Smooth muscle cell (in vitro differentiated cells): ENCODE results near the gene VPS26C. TPM values are rescaled to one million over a fixed set of nuclear protein-coding genes. Genes with fewer than 3 reads are reported as not detected.

Experiments
- DNase-seq: peaks from one replicate; lab custom pipeline; 2025; ENCODE audit not compliant: unreplicated experiment; lab: John Stamatoyannopoulos, UW
- H2AFZ ChIP-seq: fragments of 200-600 bp; sonication (generic); 2 replicates; pipeline ENCODE4 v1.6.0; 2016; ENCODE audit warnings: antibody characterized with exemption, low read depth, mild to moderate bottlenecking
- H3F3A ChIP-seq: fragments of 200-600 bp; sonication (generic); 2 replicates; pipeline ENCODE4 v1.6.0; 2017; ENCODE audit warnings: antibody characterized with exemption, low read depth
- H3K27ac ChIP-seq: fragments of 200-600 bp; sonication (generic); 2 replicates; pipeline ENCODE4 v1.5.1; 2016; ENCODE audit warnings: low read depth, mild to moderate bottlenecking
- H3K27me3 ChIP-seq: fragments of 200-600 bp; sonication (generic); 2 replicates; pipeline ENCODE4 v1.6.1; 2016; ENCODE audit warnings: low read depth, mild to moderate bottlenecking
- H3K36me3 ChIP-seq: fragments of 200-600 bp; sonication (generic); 2 replicates; pipeline ENCODE4 v1.5.1; 2016; ENCODE audit warnings: low read depth
- H3K4me1 ChIP-seq: fragments of 200-600 bp; sonication (generic); 2 replicates; pipeline ENCODE4 v1.5.1; 2016; ENCODE audit warnings: low read depth
- H3K4me2 ChIP-seq: fragments of 200-600 bp; sonication (generic); 2 replicates; pipeline ENCODE4 v1.6.0; 2016; ENCODE audit warnings: mild to moderate bottlenecking
- H3K4me3 ChIP-seq: fragments of 200-600 bp; sonication (generic); 2 replicates; pipeline ENCODE4 v1.5.1; 2016; ENCODE audit warnings: mild to moderate bottlenecking
- H3K79me2 ChIP-seq: fragments of 200-600 bp; sonication (generic); 2 replicates; pipeline ENCODE4 v1.6.0; 2016; ENCODE audit warnings: low read depth, mild to moderate bottlenecking
- H3K9ac ChIP-seq: fragments of 200-600 bp; sonication (generic); 2 replicates; pipeline ENCODE4 v1.6.0; 2016; ENCODE audit warnings: low read depth
- H3K9me3 ChIP-seq: fragments of 200-600 bp; sonication (generic); replicated peaks from 2 replicates; pipeline ENCODE4 v1.5.1; 2016; ENCODE audit warnings: low read depth
- H4K20me1 ChIP-seq: fragments of 200-600 bp; sonication (generic); 2 replicates; pipeline ENCODE4 v1.6.0; 2016; ENCODE audit warnings: low read depth
- CTCF ChIP-seq: fragments of 200-600 bp; sonication (generic); IDR thresholded peaks from 2 replicates; pipeline ENCODE4 v1.5.1; 2017; ENCODE audit warnings: borderline replicate concordance, mild to moderate bottlenecking, antibody characterized with exemption; ENCODE audit not compliant: insufficient read depth, poor library complexity, severe bottlenecking
- WGBS: methylation state at CpG from one replicate; pipeline ENCODE4 v1.1.7; 2016; ENCODE audit warnings: low lambda C conversion rate; 5-methylcytosine and 5-hydroxymethylcytosine counted together
- polyA plus RNA-seq: library from polyadenylated mRNA; unstranded; fragments of >200 nt; fragmentation: Nextera tagmentation; extraction: Ambion mirVana; gene quantifications from 2 replicates; pipeline ENCODE4 v1.2.1, GENCODE V29; 2016
- total RNA-seq: library from RNA; depleted of rRNA; stranded (reverse); fragments of >200 nt; gene quantifications from 2 replicates; pipeline ENCODE4 v1.2.3, GENCODE V29; 2014

VPS26C gene
- total and polyA plus RNA-seq, 2 experiments from 2014 or later, result 31.7 to 50.3 TPM

- Histone ChIP-seq H3K36me3 (no peaks in the 10 kb centered on the region), H3K27ac (no peak overlapping the region), H3K9ac (no peak overlapping the region), H3K79me2 (no peaks in the 10 kb centered on the region), H3F3A (no peaks in the 10 kb centered on the region), H3K4me3 (no peak overlapping the region), H4K20me1 (no peaks in the 10 kb centered on the region), H3K4me1 (no peaks in the 10 kb centered on the region), H3K4me2 (no peak overlapping the region), H3K9me3 (no peaks in the 10 kb centered on the region), H3K27me3 (no peaks in the 10 kb centered on the region), H2AFZ (no peak overlapping the region)
- 95% methylated on average over 9 of the region's 9 CpGs for WGBS
- DNase-seq, result no peak
- TF ChIP-seq CTCF, result no peak
These were observed 52.2 kb downstream of the VPS26C start for GRCh38 chr21:37214952-37215351.

GRCh38 chr21:37210799-37211198, 56.3 kb downstream of the VPS26C start:
- no peak for TF ChIP-seq CTCF
- Histone ChIP-seq H3K36me3 (no peaks in the 10 kb centered on the region), H3K4me2 (no peak overlapping the region), H3K4me3 (no peak overlapping the region), H3K27me3 (no peaks in the 10 kb centered on the region), H3K79me2 (no peaks in the 10 kb centered on the region), H3K9ac (no peak overlapping the region), H2AFZ (no peak overlapping the region), H3K27ac (no peak overlapping the region), H3K4me1 (no peaks in the 10 kb centered on the region), H4K20me1 (no peaks in the 10 kb centered on the region), H3F3A (no peaks in the 10 kb centered on the region), H3K9me3 (no peaks in the 10 kb centered on the region)
- 96% methylated on average over 1 of the region's 1 CpG for WGBS
- no peak for DNase-seq

GRCh38 chr21:37210130-37210529, 57.0 kb downstream of the VPS26C start:
- H3K4me2 ChIP-seq, result no peak overlapping the region
- H3K79me2 ChIP-seq, result no peaks in the 10 kb centered on the region
- no peak overlapping the region for H3K4me3 ChIP-seq
- DNase-seq, result no peak
- no peak overlapping the region for H3K9ac ChIP-seq
- WGBS, result 98% methylated on average over 7 of the region's 7 CpGs
- TF ChIP-seq CTCF, result no peak
- H3K36me3 ChIP-seq, result no peaks in the 10 kb centered on the region
- no peaks in the 10 kb centered on the region for H3K9me3 ChIP-seq
- H3F3A ChIP-seq, result no peaks in the 10 kb centered on the region
- H4K20me1 ChIP-seq, result no peaks in the 10 kb centered on the region
- H3K27me3 ChIP-seq, result no peaks in the 10 kb centered on the region
- no peaks in the 10 kb centered on the region for H3K4me1 ChIP-seq
- H3K27ac ChIP-seq, result no peak overlapping the region
- no peak overlapping the region for H2AFZ ChIP-seq

GRCh38 chr21:37208741-37209225, 58.4 kb downstream of the VPS26C start:
- H3K4me2 ChIP-seq, result no peak overlapping the region
- no peaks in the 10 kb centered on the region for H3K36me3 ChIP-seq
- no peaks in the 10 kb centered on the region for H3K4me1 ChIP-seq
- no peaks in the 10 kb centered on the region for H3F3A ChIP-seq
- H3K4me3 ChIP-seq, result no peak overlapping the region
- H3K9ac ChIP-seq, result no peak overlapping the region
- no peaks in the 10 kb centered on the region for H3K9me3 ChIP-seq
- TF ChIP-seq CTCF, result no peak
- H4K20me1 ChIP-seq, result no peaks in the 10 kb centered on the region
- no peak for DNase-seq
- H3K79me2 ChIP-seq, result no peaks in the 10 kb centered on the region
- 96% methylated on average over 15 of the region's 15 CpGs for WGBS
- H2AFZ ChIP-seq, result no peak overlapping the region
- H3K27ac ChIP-seq, result no peak overlapping the region
- H3K27me3 ChIP-seq, result no peaks in the 10 kb centered on the region
